Esophagus squamous epithelium (tissue), 5 donors: ENCODE measurements around the gene TRIM62. TPM values are rescaled to one million over a fixed set of nuclear protein-coding genes. Genes with fewer than 3 reads are reported as not detected.

Experiments used
- DNase-seq: peaks from one replicate; lab custom pipeline; 2025; lab: John Stamatoyannopoulos, UW
- H3K27ac ChIP-seq, 4 donors: fragments of 200-600 bp; sonication (generic); one replicate each; pipeline ENCODE4 v1.5.1; 2016 to 2019; ENCODE audit warnings: mild to moderate bottlenecking in 1 of 4
- H3K27me3 ChIP-seq, 4 donors: fragments of 200-600 bp; sonication (generic); 1 replicate in 3 of 4; 2 replicates in 1 of 4; pipeline versions ENCODE4 v1.5.1 to v1.6.0; 2017 to 2021; ENCODE audit warnings: antibody characterized with exemption in 1 of 4
- H3K36me3 ChIP-seq, 3 donors: fragments of 200-600 bp; sonication (generic); one replicate each; pipeline ENCODE4 v1.5.1; 2016 to 2019
- H3K4me1 ChIP-seq, 3 donors: fragments of 200-600 bp; sonication (generic); one replicate each; pipeline ENCODE4 v1.5.1; 2017 to 2019
- H3K4me3 ChIP-seq, 4 donors: fragments of 200-600 bp; sonication (generic); 1 replicate in 3 of 4; 2 replicates in 1 of 4; pipeline ENCODE4 v1.5.1; 2016 to 2019; ENCODE audit warnings: mild to moderate bottlenecking in 2 of 4, moderate library complexity in 1 of 4
- H3K9me3 ChIP-seq, 3 donors: fragments of 200-600 bp; sonication (generic); one replicate each; pipeline ENCODE4 v1.5.1; 2016 to 2019
- CTCF ChIP-seq, 6 experiments: fragments of 450-650 bp in 4 of 6; fragments of 200-600 bp in 2 of 6; sonication (generic) in 2 of 6; IDR thresholded peaks; one replicate each; pipeline ENCODE4 v1.5.1; 2016 to 2019; ENCODE audit warnings: antibody characterized with exemption in 6 of 6, mild to moderate bottlenecking in 4 of 6, moderate library complexity in 4 of 6
- POLR2A ChIP-seq, 4 donors: fragments of 450-650 bp; IDR thresholded peaks; one replicate each; pipeline ENCODE4 v1.6.1; 2017; ENCODE audit warnings: antibody characterized with exemption in 4 of 4, mild to moderate bottlenecking in 4 of 4, moderate library complexity in 3 of 4
- WGBS, 2 donors: methylation state at CpG; one replicate each; pipeline ENCODE4 v1.1.5; 2018; 5-methylcytosine and 5-hydroxymethylcytosine counted together
- intact Hi-C: fragments of 100-400 bp; cut with DNase I; formaldehyde crosslinking; loops from one replicate; pipeline ENCODE4 v1.15.0; 2022
- total RNA-seq, 4 donors: library from RNA; depleted of rRNA; stranded (reverse); fragments of >200 nt; gene quantifications; one replicate each; pipeline ENCODE4 v1.1.0, GENCODE V29; 2016
- donor health status: DM: yes; HTN: yes; CAD: no.

Gene TRIM62
- total RNA-seq, 4 donors from 2014 or later: 5.4 to 17.7 (median 8.0) TPM

DNA sequence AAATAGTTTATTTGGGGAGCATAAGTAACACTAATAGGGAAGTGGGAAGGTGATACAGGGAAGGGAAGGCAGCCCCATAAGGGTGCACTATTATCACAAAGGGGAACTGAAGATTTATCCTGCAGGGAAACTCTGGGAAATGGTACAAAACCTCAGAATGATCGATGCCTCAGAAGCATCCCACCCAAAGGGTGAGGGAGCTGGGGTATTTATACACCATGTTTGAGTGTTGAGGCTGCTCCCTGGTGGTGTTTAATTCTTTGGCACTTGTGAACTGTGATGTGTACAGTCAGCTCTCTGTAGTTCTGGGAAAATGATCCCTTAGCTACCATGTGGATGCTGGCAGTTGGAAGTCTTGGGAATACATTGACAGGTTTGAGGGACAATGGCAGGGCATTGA lies 5.1 kb upstream of the TRIM62 start:
- Histone ChIP-seq H3K4me3 (no peak overlapping the region), H3K27me3 (peaks cover 0 to 7% (median 0%) of the 10 kb centered on the region in 4 donors), H3K36me3 (no peaks in the 10 kb centered on the region), H3K9me3 (no peaks in the 10 kb centered on the region), H3K4me1 (peaks cover 0 to 11% (median 0%) of the 10 kb centered on the region in 3 donors), H3K27ac (no peak overlapping the region)
- no peak for DNase-seq
- no peak for TF ChIP-seq CTCF (IDR thresholded peaks at IDR 0.05)
- no peak for TF ChIP-seq POLR2A (IDR thresholded peaks at IDR 0.05)
- intact Hi-C loops: no loop called here
- 92 to 100% methylated on average over 1 of the region's 1 CpG for WGBS, 2 donors

DNA sequence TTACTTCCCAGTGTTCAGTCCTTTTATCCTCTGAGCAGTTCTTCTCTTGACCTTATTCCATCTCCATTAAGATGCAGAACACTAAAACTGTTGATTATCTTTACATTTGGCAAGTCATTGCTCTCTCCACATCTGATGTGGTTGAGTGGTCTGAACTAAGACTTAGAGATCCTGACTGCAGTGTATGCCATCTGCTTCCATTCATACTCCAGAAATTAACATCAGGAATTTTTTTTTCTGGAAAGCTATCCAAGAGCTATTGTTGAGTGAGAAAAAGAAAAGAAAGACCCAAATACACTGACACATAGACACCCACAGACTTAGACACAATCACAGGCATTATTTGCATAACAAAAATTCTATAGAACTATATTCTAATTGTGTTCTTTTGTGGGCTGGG lies 3.7 kb upstream of the TRIM62 start:
- no peak overlapping the region for H3K4me3 ChIP-seq
- no peak for DNase-seq
- no peaks in the 10 kb centered on the region for H3K9me3 ChIP-seq
- peaks cover under 1 to 23% (median 5%) of the 10 kb centered on the region in 3 donors for H3K4me1 ChIP-seq
- intact Hi-C loops: no loop called here
- H3K36me3 ChIP-seq: no peaks in the 10 kb centered on the region
- no peak for TF ChIP-seq POLR2A (IDR thresholded peaks at IDR 0.05)
- TF ChIP-seq CTCF (IDR thresholded peaks at IDR 0.05): no peak
- H3K27me3 ChIP-seq: peaks cover 0 to 3% (median 0%) of the 10 kb centered on the region in 4 donors
- no peak overlapping the region for H3K27ac ChIP-seq

- Histone ChIP-seq H3K27me3 (peaks cover 0 to 3% (median 0%) of the 10 kb centered on the region in 4 donors), H3K4me1 (peaks cover 5 to 33% (median 6%) of the 10 kb centered on the region in 3 donors), H3K4me3 (no peak overlapping the region), H3K9me3 (no peaks in the 10 kb centered on the region), H3K27ac (no peak overlapping the region), H3K36me3 (peaks cover 0 to 2% (median 0%) of the 10 kb centered on the region in 3 donors)
- intact Hi-C loops: no loop called here
- TF ChIP-seq POLR2A (IDR thresholded peaks at IDR 0.05): no peak
- DNase-seq: no peak
- WGBS, 2 donors: 75 to 90% methylated on average over 1 to 2 of the region's 2 CpGs
Observed at GRCh38 chr1:33183306-33183705, 1.5 kb upstream of the TRIM62 start.

DNA sequence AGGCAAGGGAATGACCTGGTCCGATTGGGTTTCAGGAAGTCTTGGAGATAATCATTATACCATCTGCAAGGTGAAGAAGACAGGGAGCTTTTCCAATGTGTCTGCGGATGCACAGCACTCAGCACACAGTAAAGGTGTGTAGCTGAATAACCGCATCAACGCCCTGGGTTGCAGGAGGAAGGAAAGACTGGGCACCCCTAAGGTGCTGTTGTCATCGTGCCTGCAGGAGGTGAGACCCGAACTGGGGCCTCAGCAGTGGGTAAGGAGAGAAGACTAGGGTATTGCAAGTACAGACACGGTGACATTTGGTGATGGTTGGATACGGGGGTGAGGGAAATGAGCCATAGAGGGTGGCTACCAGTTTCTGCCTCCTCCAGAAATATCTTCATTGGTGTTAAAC lies 1.1 kb upstream of the TRIM62 start:
- Histone ChIP-seq H3K9me3 (no peaks in the 10 kb centered on the region), H3K27ac (peak overlapping the region in 1 of 4 donors; percentile 92), H3K4me3 (no peak overlapping the region), H3K4me1 (peaks cover 5 to 33% (median 6%) of the 10 kb centered on the region in 3 donors), H3K27me3 (peaks cover 0 to 3% (median 0%) of the 10 kb centered on the region in 4 donors), H3K36me3 (peaks cover 0 to 7% (median 0%) of the 10 kb centered on the region in 3 donors)
- no peak for DNase-seq
- TF ChIP-seq POLR2A (IDR thresholded peaks at IDR 0.05) (no peak), CTCF (IDR thresholded peaks at IDR 0.05) (no peak)
- intact Hi-C loops: no loop called here
- WGBS, 2 donors: 52 to 58% methylated on average over 8 of the region's 8 CpGs

- TF ChIP-seq CTCF (IDR thresholded peaks at IDR 0.05) (no peak), POLR2A (IDR thresholded peaks at IDR 0.05) (no peak)
- DNase-seq: no peak
- intact Hi-C loops: no loop called here
- Histone ChIP-seq H3K27ac (peak overlapping the region; percentile 83 to 92 (median 88)), H3K36me3 (peaks cover 0 to 11% (median 0%) of the 10 kb centered on the region in 3 donors), H3K9me3 (no peaks in the 10 kb centered on the region), H3K27me3 (peaks cover 0 to 3% (median 0%) of the 10 kb centered on the region in 4 donors), H3K4me3 (peak overlapping the region in 3 of 4 donors; percentile 88 to 95 (median 93)), H3K4me1 (peaks cover 5 to 33% (median 6%) of the 10 kb centered on the region in 3 donors)
- 16 to 22% methylated on average over 5 of the region's 5 CpGs for WGBS, 2 donors
Observed at GRCh38 chr1:33182401-33182841, 578 bp upstream of the TRIM62 start.
